B cell (primary cell): ENCODE data around the gene HPN. TPM values are rescaled to one million over a fixed set of nuclear protein-coding genes. Genes with fewer than 3 reads are reported as not detected.

Experiments used
- ATAC-seq: fragments of 200-7000 bp; cut with Tn5 transposase; one replicate; pipeline ENCODE4 v1.10.0; 2021; ENCODE audit warnings: low read depth, mild to moderate bottlenecking, moderate number of reproducible peaks, moderate library complexity
- CTCF ChIA-PET: fragments of 350-600 bp; sonication (Branson Sonifier 250); formaldehyde crosslinking; loops from one replicate; lab custom pipeline; 2021; ENCODE audit warnings: antibody characterized with exemption, inconsistent platforms; lab: Charles Lee
- POLR2A ChIA-PET: fragments of 350-600 bp; sonication (Branson Sonifier 250); formaldehyde crosslinking; loops from one replicate; lab custom pipeline; 2021; ENCODE audit warnings: antibody characterized with exemption; lab: Charles Lee
- DNase-seq: peaks from one replicate; pipeline ENCODE4 v3.0.0; 2013
- H2AFZ ChIP-seq: 2 replicates; pipeline ENCODE4 v1.6.1; 2012; ENCODE audit warnings: mild to moderate bottlenecking, low read depth, low read length; ENCODE audit not compliant: insufficient read depth, poor library complexity, severe bottlenecking
- H3K27ac ChIP-seq, 2 donors: 1 replicate in 1 of 2; 2 replicates in 1 of 2; pipeline ENCODE4 v1.5.1; 2012 to 2013; ENCODE audit warnings: low read length in 2 of 2, mild to moderate bottlenecking in 2 of 2, moderate library complexity in 1 of 2
- H3K27me3 ChIP-seq, 4 experiments: fragments of 200-600 bp in 1 of 4; sonication (generic) in 1 of 4; replicated peaks in 1 of 4; 1 replicate in 2 of 4; 2 replicates in 2 of 4; pipeline versions ENCODE4 v1.6.1 to v1.7.0; 2013 to 2016; ENCODE audit warnings: low read length in 3 of 4, mild to moderate bottlenecking in 2 of 4, mixed read lengths in 1 of 4, moderate library complexity in 1 of 4; ENCODE audit not compliant: insufficient read depth in 4 of 4, control insufficient read depth in 3 of 4; ENCODE audit errors: control extremely low read depth in 1 of 4
- H3K36me3 ChIP-seq, 2 experiments: replicated peaks in 1 of 2; 1 replicate in 1 of 2; 2 replicates in 1 of 2; pipeline versions ENCODE4 v1.6.1 to v1.7.1; 2013; ENCODE audit warnings: low read length in 1 of 2; ENCODE audit not compliant: insufficient read depth in 2 of 2, control insufficient read depth in 1 of 2; ENCODE audit errors: control extremely low read depth in 1 of 2, extremely low read depth in 1 of 2
- H3K4me1 ChIP-seq, 2 donors: fragments of 200-600 bp in 1 of 2; sonication (generic) in 1 of 2; 1 replicate in 1 of 2; 2 replicates in 1 of 2; pipeline versions ENCODE4 v1.5.1 to v1.6.1; 2013 to 2017; ENCODE audit warnings: low read length in 2 of 2; ENCODE audit not compliant: control insufficient read depth in 2 of 2, insufficient read depth in 2 of 2
- H3K4me2 ChIP-seq: replicated peaks from 2 replicates; pipeline ENCODE3; 2012; ENCODE audit warnings: mild to moderate bottlenecking, low read depth, low read length; ENCODE audit not compliant: poor library complexity, severe bottlenecking
- H3K4me3 ChIP-seq, 5 experiments: fragments of 200-600 bp in 1 of 5; sonication (generic) in 1 of 5; 1 replicate in 3 of 5; 2 replicates in 2 of 5; pipeline versions ENCODE4 v1.5.1 to v1.7.0; 2011 to 2016; ENCODE audit warnings: low read length in 4 of 5, mild to moderate bottlenecking in 4 of 5, low read depth in 2 of 5, control low read depth in 1 of 5, moderate library complexity in 1 of 5; ENCODE audit not compliant: insufficient read depth in 1 of 5; ENCODE audit errors: control extremely low read depth in 1 of 5, extremely low read depth in 1 of 5
- H3K79me2 ChIP-seq: fragments of 200-600 bp; sonication (generic); one replicate; pipeline ENCODE4 v1.6.0; 2016; ENCODE audit warnings: low read length; ENCODE audit not compliant: control insufficient read depth, insufficient read depth
- H3K9ac ChIP-seq: fragments of 200-600 bp; sonication (generic); 2 replicates; pipeline ENCODE4 v1.6.1; 2017; ENCODE audit warnings: mild to moderate bottlenecking, low read length, moderate library complexity
- H3K9me3 ChIP-seq, 3 donors: one replicate each; pipeline versions ENCODE4 v1.6.1 to v1.7.1; 2013; ENCODE audit warnings: low read length in 2 of 3; ENCODE audit not compliant: control insufficient read depth in 2 of 3, insufficient read depth in 1 of 3; ENCODE audit errors: control extremely low read depth in 1 of 3
- H4K20me1 ChIP-seq: 2 replicates; pipeline ENCODE4 v1.6.0; 2012; ENCODE audit warnings: mild to moderate bottlenecking, low read length; ENCODE audit not compliant: insufficient read depth, control insufficient read depth, poor library complexity, severe bottlenecking
- H3K27ac Mint-ChIP-seq: one replicate; pipeline ENCODE4 v1.8.0; 2021; ENCODE audit warnings: mixed read lengths
- H3K27me3 Mint-ChIP-seq: one replicate; pipeline ENCODE4 v1.8.0; 2021; ENCODE audit warnings: mixed read lengths
- H3K4me1 Mint-ChIP-seq: one replicate; pipeline ENCODE4 v1.8.0; 2021; ENCODE audit warnings: mixed read lengths
- H3K4me3 Mint-ChIP-seq: one replicate; pipeline ENCODE4 v1.8.0; 2021; ENCODE audit warnings: mixed read lengths
- H3K9me3 Mint-ChIP-seq: one replicate; pipeline ENCODE4 v1.8.0; 2022; ENCODE audit warnings: mixed read lengths; ENCODE audit not compliant: insufficient read depth
- EZH2 ChIP-seq: IDR thresholded peaks from 2 replicates; pipeline ENCODE4 v1.6.1; 2012; ENCODE audit warnings: borderline replicate concordance, low read depth, mild to moderate bottlenecking, moderate library complexity, low read length; ENCODE audit not compliant: insufficient read depth, poor library complexity, severe bottlenecking
- whole genome bisulfite sequencing: methylation state at CpG from one replicate; pipeline ENCODE4 v1.1.5; 2013; ENCODE audit warnings: missing lambda C conversion rate; ENCODE audit not compliant: insufficient coverage; 5-methylcytosine and 5-hydroxymethylcytosine counted together
- intact Hi-C: fragments of 100-400 bp; cut with micrococcal nuclease; formaldehyde crosslinking; loops from one replicate; pipeline ENCODE4 v1.10.0; 2022
- polyA plus RNA-seq: library from polyadenylated mRNA; depleted of rRNA; stranded (reverse); fragments of >200 nt; gene quantifications from 2 replicates; pipeline ENCODE4 v1.2.3, GENCODE V29; 2012
- total RNA-seq, 2 donors: library from RNA; stranded (reverse); fragments of 120-200 nt in 1 of 2; gene quantifications; 1 replicate in 1 of 2; 2 replicates in 1 of 2; pipeline versions ENCODE4 v1.2.3 to v1.2.4, GENCODE V29; 2013 to 2022
- TF ChIP-seq, protein P1 (sequence below): fragments of 200-600 bp; IDR thresholded peaks from one replicate; pipeline ENCODE4 v1.8.0; 2022; ENCODE audit warnings: antibody characterized with exemption, mild to moderate bottlenecking

Gene HPN
- total and polyA plus RNA-seq, 2 donors (not counting 1 experiment from before 2014, with no cell fraction given): 0.30 TPM; not detected in 1

DNA sequence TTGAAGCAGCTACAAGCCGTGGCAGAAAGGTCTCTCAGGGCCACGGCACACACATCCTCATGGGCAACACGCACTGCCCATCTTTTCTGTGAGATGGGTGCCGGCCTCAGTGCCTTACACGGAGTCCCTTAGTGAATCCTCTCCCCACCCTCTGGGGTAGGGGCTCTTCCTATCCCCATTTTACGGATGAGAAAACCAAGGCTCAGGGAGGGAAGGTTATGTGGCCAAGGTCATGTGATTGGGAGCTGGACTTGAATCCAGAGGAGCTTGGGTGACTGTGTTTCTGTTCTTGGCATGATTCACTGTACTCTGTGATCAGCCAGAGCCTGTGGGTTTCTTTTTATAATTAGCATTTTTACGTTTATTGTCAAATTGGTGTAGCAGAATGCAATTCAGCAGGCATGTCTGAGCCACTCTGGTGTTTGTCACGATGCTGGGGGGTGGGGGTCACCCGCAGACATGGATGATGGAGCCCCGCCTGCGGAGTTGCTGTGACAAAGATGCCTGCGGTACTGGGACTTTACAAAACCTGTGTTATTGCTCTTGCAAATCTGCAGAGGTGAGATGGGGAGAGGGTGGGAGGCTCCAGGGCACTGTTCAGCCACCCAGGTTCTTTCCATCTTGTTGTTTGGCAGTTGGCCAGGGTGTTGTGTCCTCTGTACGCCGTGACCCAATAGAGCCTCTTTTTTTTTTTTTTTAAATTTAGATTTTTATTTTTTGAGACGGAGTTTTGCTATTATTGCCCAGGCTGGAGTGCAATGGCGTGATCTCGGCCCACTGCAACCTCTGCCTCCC lies 6.7 kb upstream of the HPN start:
- DNase-seq (no peak), ATAC-seq (no peak)
- no peaks in the 10 kb centered on the region for H3K36me3 ChIP-seq
- H3K27ac ChIP-seq: no peak overlapping the region
- intact Hi-C loops: no loop called here
- H3K4me1 Mint-ChIP-seq: peaks cover 24% of the 10 kb centered on the region
- H4K20me1 ChIP-seq: no peaks in the 10 kb centered on the region
- no peak overlapping the region for H3K4me2 ChIP-seq
- H3K27ac Mint-ChIP-seq: no peak overlapping the region
- H3K9me3 Mint-ChIP-seq: no peaks in the 10 kb centered on the region
- no peak overlapping the region for H3K4me3 Mint-ChIP-seq
- ChIA-PET CTCF (no interaction called here), POLR2A (no interaction called here)
- no peak for TF ChIP-seq EZH2
- TF ChIP-seq, protein P1, sequence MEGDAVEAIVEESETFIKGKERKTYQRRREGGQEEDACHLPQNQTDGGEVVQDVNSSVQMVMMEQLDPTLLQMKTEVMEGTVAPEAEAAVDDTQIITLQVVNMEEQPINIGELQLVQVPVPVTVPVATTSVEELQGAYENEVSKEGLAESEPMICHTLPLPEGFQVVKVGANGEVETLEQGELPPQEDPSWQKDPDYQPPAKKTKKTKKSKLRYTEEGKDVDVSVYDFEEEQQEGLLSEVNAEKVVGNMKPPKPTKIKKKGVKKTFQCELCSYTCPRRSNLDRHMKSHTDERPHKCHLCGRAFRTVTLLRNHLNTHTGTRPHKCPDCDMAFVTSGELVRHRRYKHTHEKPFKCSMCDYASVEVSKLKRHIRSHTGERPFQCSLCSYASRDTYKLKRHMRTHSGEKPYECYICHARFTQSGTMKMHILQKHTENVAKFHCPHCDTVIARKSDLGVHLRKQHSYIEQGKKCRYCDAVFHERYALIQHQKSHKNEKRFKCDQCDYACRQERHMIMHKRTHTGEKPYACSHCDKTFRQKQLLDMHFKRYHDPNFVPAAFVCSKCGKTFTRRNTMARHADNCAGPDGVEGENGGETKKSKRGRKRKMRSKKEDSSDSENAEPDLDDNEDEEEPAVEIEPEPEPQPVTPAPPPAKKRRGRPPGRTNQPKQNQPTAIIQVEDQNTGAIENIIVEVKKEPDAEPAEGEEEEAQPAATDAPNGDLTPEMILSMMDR: no peak
- H2AFZ ChIP-seq: no peak overlapping the region
- no peaks in the 10 kb centered on the region for H3K79me2 ChIP-seq
- no peak overlapping the region for H3K9ac ChIP-seq
- H3K27me3 ChIP-seq: peaks cover 0 to 23% (median 7%) of the 10 kb centered on the region in 4 experiments
- H3K27me3 Mint-ChIP-seq: peaks cover 26% of the 10 kb centered on the region
- no peaks in the 10 kb centered on the region for H3K9me3 ChIP-seq
- H3K4me3 ChIP-seq: no peak overlapping the region
- 95% methylated on average over 8 of the region's 17 CpGs for WGBS
- H3K4me1 ChIP-seq: peaks cover 34% of the 10 kb centered on the region in 2 donors
